GM21367 (cell line): Measurements from ENCODE around the gene EFNA5.
"Not testable (repeated sequence)": the region's sequence is repeated elsewhere in the genome, so short reads cannot be mapped to it uniquely, and the experiment has no call there.

ENCODE experiments used
- ATAC-seq: cut with Tn5 transposase; IDR thresholded peaks from one replicate; pipeline ENCODE4 v1.9.1; 2021; ENCODE audit not compliant: unreplicated experiment

EFNA5 gene

GRCh38 chr5:107437986-107438510, 232.7 kb downstream of the EFNA5 start:
- no peak for ATAC-seq

GRCh38 chr5:107437154-107437553, 233.6 kb downstream of the EFNA5 start:
- ATAC-seq: no peak

GRCh38 chr5:107436201-107436600, 234.5 kb downstream of the EFNA5 start:
- ATAC-seq: no peak

- ATAC-seq: no peak
Observed at GRCh38 chr5:107435061-107435460, 235.7 kb downstream of the EFNA5 start.

- not testable (repeated sequence) for ATAC-seq
Observed at GRCh38 chr5:107433646-107434045, 237.1 kb downstream of the EFNA5 start.

GRCh38 chr5:107431998-107432397, 238.7 kb downstream of the EFNA5 start:
- no peak for ATAC-seq

- ATAC-seq: no peak
Observed at GRCh38 chr5:107431536-107431935, 239.2 kb downstream of the EFNA5 start.

GRCh38 chr5:107430071-107430625, 240.6 kb downstream of the EFNA5 start:
- ATAC-seq: no peak

- no peak for ATAC-seq
Observed at GRCh38 chr5:107428303-107428813, 242.4 kb downstream of the EFNA5 start.

GRCh38 chr5:107426872-107427271, 243.9 kb downstream of the EFNA5 start:
- ATAC-seq: no peak

GRCh38 chr5:107426209-107426608, 244.5 kb downstream of the EFNA5 start:
- no peak for ATAC-seq

- no peak for ATAC-seq
Observed at GRCh38 chr5:107425541-107426031, 245.2 kb downstream of the EFNA5 start.

GRCh38 chr5:107424491-107424890, 246.2 kb downstream of the EFNA5 start:
- ATAC-seq: no peak

- no peak for ATAC-seq
Observed at GRCh38 chr5:107422494-107422893, 248.2 kb downstream of the EFNA5 start.

- ATAC-seq: no peak
Observed at GRCh38 chr5:107419498-107419897, 251.2 kb downstream of the EFNA5 start.

- no peak for ATAC-seq
Observed at GRCh38 chr5:107418902-107419301, 251.8 kb downstream of the EFNA5 start.

GRCh38 chr5:107418071-107418470, 252.7 kb downstream of the EFNA5 start:
- no peak for ATAC-seq

- no peak for ATAC-seq
Observed at GRCh38 chr5:107415762-107416161, 255.0 kb downstream of the EFNA5 start.

- ATAC-seq: no peak
Observed at GRCh38 chr5:107414802-107415201, 255.9 kb downstream of the EFNA5 start.

- ATAC-seq: no peak
Observed at GRCh38 chr5:107413754-107414153, 257.0 kb downstream of the EFNA5 start.

- ATAC-seq: no peak
Observed at GRCh38 chr5:107408564-107408963, 262.2 kb downstream of the EFNA5 start.

GRCh38 chr5:107407713-107408298, 262.9 kb downstream of the EFNA5 start:
- ATAC-seq: no peak
